ENCODE data around the gene IL3.

IL3 gene

GRCh38 chr5:132056610-132057497, 3.6 kb upstream of the IL3 start:
- no peak for DNase-seq

- no peak for DNase-seq
Measured at GRCh38 chr5:132057498-132058255, 2.8 kb upstream of the IL3 start.

- no peak for DNase-seq
Measured at GRCh38 chr5:132058646-132059042, 1.8 kb upstream of the IL3 start.

GRCh38 chr5:132059043-132059695, 1.3 kb upstream of the IL3 start:
- no peak for DNase-seq

- DNase-seq: no peak
Measured at GRCh38 chr5:132059696-132060500, 557 bp upstream of the IL3 start.

GRCh38 chr5:132063090-132063911, 2.8 kb downstream of the IL3 start:
- DNase-seq: peak in 45 of 51 donors; percentile 5 to 79 (median 38)

GRCh38 chr5:132064140-132064539, 3.7 kb downstream of the IL3 start:
- DNase-seq: no peak

GRCh38 chr5:132064738-132065331, 4.4 kb downstream of the IL3 start:
- DNase-seq: peak in 43 of 51 donors; percentile 3 to 77 (median 42)

GRCh38 chr5:132065351-132065937, 5.0 kb downstream of the IL3 start:
- DNase-seq: peak in 7 of 51 donors; percentile 1 to 17 (median 5)

- no peak for DNase-seq
Measured at GRCh38 chr5:132065951-132066701, 5.7 kb downstream of the IL3 start.

GRCh38 chr5:132066871-132067270, 6.4 kb downstream of the IL3 start:
- no peak for DNase-seq

GRCh38 chr5:132067451-132067850, 7.0 kb downstream of the IL3 start:
- no peak for DNase-seq

- no peak for DNase-seq
Measured at GRCh38 chr5:132067941-132068808, 7.7 kb downstream of the IL3 start.

- peak in 2 of 51 donors; percentile 5 to 7 for DNase-seq
Measured at GRCh38 chr5:132069561-132069960, 9.1 kb downstream of the IL3 start.

- no peak for DNase-seq
Measured at GRCh38 chr5:132069994-132070393, 9.5 kb downstream of the IL3 start.

- no peak for DNase-seq
Measured at GRCh38 chr5:132070460-132071337, 10.2 kb downstream of the IL3 start.

- DNase-seq: no peak
Measured at GRCh38 chr5:132071338-132071707, 10.9 kb downstream of the IL3 start.
